HepG2 (cell line): Measurements from ENCODE around the gene FNDC3B. TPM values are rescaled to one million over a fixed set of nuclear protein-coding genes. Genes with fewer than 3 reads are reported as not detected.

Experiments used
- GABPB1 ChIP-seq: IDR thresholded peaks from 2 replicates; pipeline ENCODE4 v1.6.1; 2016; ENCODE audit warnings: mild to moderate bottlenecking, missing genetic modification reagents, moderate library complexity, missing compliant biosample characterization
- KDM3A ChIP-seq: IDR thresholded peaks from 2 replicates; pipeline ENCODE4 v1.6.1; 2018; ENCODE audit warnings: low read depth, missing compliant biosample characterization
- KIAA2018 ChIP-seq: sonication (generic); formaldehyde crosslinking; IDR thresholded peaks from 2 replicates; pipeline ENCODE4 v1.5.0; 2020; ENCODE audit warnings: mild to moderate bottlenecking, missing genetic modification reagents, borderline replicate concordance
- MXI1 ChIP-seq: IDR thresholded peaks from 3 replicates; pipeline ENCODE4 v1.6.1; 2012; ENCODE audit warnings: low read depth, low read length, inconsistent platforms, borderline replicate concordance
- RBFOX2 ChIP-seq: fragments of 200-400 bp; formaldehyde crosslinking; IDR thresholded peaks from 2 replicates; pipeline ENCODE4 v1.6.1; 2017; ENCODE audit warnings: low read depth, mild to moderate bottlenecking, low read length
- SNRNP70 ChIP-seq: fragments of 200-400 bp; formaldehyde crosslinking; IDR thresholded peaks from 2 replicates; pipeline ENCODE4 v1.6.1; 2017; ENCODE audit warnings: mild to moderate bottlenecking, low read depth, low read length, moderate library complexity
- SRSF9 ChIP-seq: fragments of 200-400 bp; formaldehyde crosslinking; IDR thresholded peaks from 2 replicates; pipeline ENCODE4 v1.6.1; 2018; ENCODE audit warnings: borderline replicate concordance, mild to moderate bottlenecking, low read depth, low read length; ENCODE audit not compliant: insufficient read depth, poor library complexity, severe bottlenecking
- TBX2 ChIP-seq: sonication (generic); formaldehyde crosslinking; IDR thresholded peaks from 2 replicates; pipeline ENCODE4 v1.5.0; 2020; ENCODE audit warnings: missing genetic modification reagents, mild to moderate bottlenecking, borderline replicate concordance
- TEAD2 ChIP-seq: sonication (generic); formaldehyde crosslinking; IDR thresholded peaks from 2 replicates; pipeline ENCODE4 v1.9.0; 2021; ENCODE audit warnings: missing genetic modification reagents
- ZNF414 ChIP-seq: sonication (generic); formaldehyde crosslinking; IDR thresholded peaks from 2 replicates; pipeline ENCODE4 v1.5.0; 2020; ENCODE audit warnings: missing genetic modification reagents
- ZNF441 ChIP-seq: sonication (generic); formaldehyde crosslinking; IDR thresholded peaks from 2 replicates; pipeline ENCODE4 v1.7.0; 2021; ENCODE audit warnings: missing genetic modification reagents, borderline replicate concordance
- ZNF770 ChIP-seq: sonication (generic); formaldehyde crosslinking; IDR thresholded peaks from 2 replicates; pipeline ENCODE4 v1.5.0; 2020; ENCODE audit warnings: mild to moderate bottlenecking, missing genetic modification reagents
- ZNF83 ChIP-seq: sonication (generic); formaldehyde crosslinking; IDR thresholded peaks from 2 replicates; pipeline ENCODE4 v1.4.0; 2020; ENCODE audit warnings: missing genetic modification reagents, mild to moderate bottlenecking, borderline replicate concordance
- polyA plus RNA-seq, 8 experiments: library from polyadenylated mRNA; depleted of rRNA in 3 of 8; stranded (reverse) in 7 of 8; unstranded in 1 of 8; fragments of >200 nt; fragmentation: Illumina TruSeq in 4 of 8; extraction: Trizol in 4 of 8; gene quantifications; 2 replicates each; pipeline versions ENCODE4 v1.2.1 to v1.2.3, GENCODE V29; 2011 to 2016; ENCODE audit warnings: low read depth in 4 of 8, missing spikeins in 1 of 8, mixed read lengths in 1 of 8; ENCODE audit not compliant: insufficient read depth in 1 of 8
- total RNA-seq, 5 experiments: library from RNA; depleted of rRNA; stranded (reverse); fragments of >200 nt; fragmentation: Illumina TruSeq; extraction: Trizol; gene quantifications; 2 replicates each; pipeline ENCODE4 v1.2.3, GENCODE V29; 2016; ENCODE audit warnings: low read depth in 1 of 5
- TF ChIP-seq, protein P1 (sequence below): sonication (generic); formaldehyde crosslinking; IDR thresholded peaks from 2 replicates; pipeline ENCODE4 v1.4.0; 2020; ENCODE audit warnings: missing genetic modification reagents, borderline replicate concordance
- TF ChIP-seq, protein P2 (sequence below), 2 experiments: sonication (generic) in 1 of 2; formaldehyde crosslinking in 1 of 2; IDR thresholded peaks; 2 replicates each; pipeline versions ENCODE4 v1.4.0 to v1.6.1; 2018 to 2020; ENCODE audit warnings: missing genetic modification reagents in 2 of 2, borderline replicate concordance in 1 of 2, low read depth in 1 of 2, mild to moderate bottlenecking in 1 of 2, missing biosample characterization in 1 of 2

FNDC3B gene
- total and polyA plus RNA-seq, 2 of the 13 experiments (the other 11 are each of a cell fraction or from before 2014, with no cell fraction given) = 74.8 to 103 TPM

DNA sequence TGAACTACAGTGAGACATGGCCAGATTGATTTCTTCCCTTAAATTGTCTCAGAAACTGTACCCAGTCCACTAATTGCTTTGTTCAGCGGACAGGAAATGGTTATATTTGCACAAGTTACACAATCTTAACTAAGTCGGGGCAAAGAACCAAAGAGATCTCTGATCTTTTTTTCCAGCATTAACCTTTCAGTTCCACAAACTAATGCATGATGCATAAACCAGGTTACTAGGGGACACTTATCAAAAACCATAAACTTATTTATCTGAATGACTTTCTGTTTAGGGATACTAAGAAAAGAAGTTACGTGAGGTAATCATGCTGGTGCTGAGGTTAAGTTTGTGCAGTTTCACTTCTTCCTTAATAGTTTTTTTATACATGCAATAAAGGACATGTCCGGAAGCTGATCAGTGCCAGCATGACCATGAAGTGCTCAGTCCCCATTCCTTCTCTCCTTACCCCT, 22.4 kb downstream of the FNDC3B start (continued):
- TF ChIP-seq ZNF441 (CRISPR knock-in tag) (no peak), RBFOX2 (peak; percentile 66), ZNF770 (no peak), TBX2 (no peak), TEAD2 (CRISPR knock-in tag) (no peak), ZNF83 (no peak), ZNF414 (no peak), SNRNP70 (no peak), SRSF9 (no peak), MXI1 (no peak), KDM3A (CRISPR knock-in tag) (no peak), GABPB1 (CRISPR knock-in tag) (no peak), KIAA2018 (CRISPR knock-in tag) (no peak)
- TF ChIP-seq, protein P1, sequence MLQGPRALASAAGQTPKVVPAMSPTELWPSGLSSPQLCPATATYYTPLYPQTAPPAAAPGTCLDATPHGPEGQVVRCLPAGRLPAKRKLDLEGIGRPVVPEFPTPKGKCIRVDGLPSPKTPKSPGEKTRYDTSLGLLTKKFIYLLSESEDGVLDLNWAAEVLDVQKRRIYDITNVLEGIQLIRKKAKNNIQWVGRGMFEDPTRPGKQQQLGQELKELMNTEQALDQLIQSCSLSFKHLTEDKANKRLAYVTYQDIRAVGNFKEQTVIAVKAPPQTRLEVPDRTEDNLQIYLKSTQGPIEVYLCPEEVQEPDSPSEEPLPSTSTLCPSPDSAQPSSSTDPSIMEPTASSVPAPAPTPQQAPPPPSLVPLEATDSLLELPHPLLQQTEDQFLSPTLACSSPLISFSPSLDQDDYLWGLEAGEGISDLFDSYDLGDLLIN (CRISPR knock-in tag) = no peak
- TF ChIP-seq, protein P2, sequence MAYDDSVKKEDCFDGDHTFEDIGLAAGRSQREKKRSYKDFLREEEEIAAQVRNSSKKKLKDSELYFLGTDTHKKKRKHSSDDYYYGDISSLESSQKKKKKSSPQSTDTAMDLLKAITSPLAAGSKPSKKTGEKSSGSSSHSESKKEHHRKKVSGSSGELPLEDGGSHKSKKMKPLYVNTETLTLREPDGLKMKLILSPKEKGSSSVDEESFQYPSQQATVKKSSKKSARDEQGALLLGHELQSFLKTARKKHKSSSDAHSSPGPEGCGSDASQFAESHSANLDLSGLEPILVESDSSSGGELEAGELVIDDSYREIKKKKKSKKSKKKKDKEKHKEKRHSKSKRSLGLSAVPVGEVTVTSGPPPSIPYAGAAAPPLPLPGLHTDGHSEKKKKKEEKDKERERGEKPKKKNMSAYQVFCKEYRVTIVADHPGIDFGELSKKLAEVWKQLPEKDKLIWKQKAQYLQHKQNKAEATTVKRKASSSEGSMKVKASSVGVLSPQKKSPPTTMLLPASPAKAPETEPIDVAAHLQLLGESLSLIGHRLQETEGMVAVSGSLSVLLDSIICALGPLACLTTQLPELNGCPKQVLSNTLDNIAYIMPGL (CRISPR knock-in tag; IDR thresholded peaks at IDR 0.05; ENCODE audit: borderline replicate concordance in 1 of 2, low read depth in 1 of 2) = peak in 1 of 2 experiments; percentile 35; a peak in 1 of 4 replicates
